HCT116 (cell line): ENCODE results near the gene METTL15. TPM values are rescaled to one million over a fixed set of nuclear protein-coding genes. Genes with fewer than 3 reads are reported as not detected.

Experiments used
- ATAC-seq: fragments of 200-7000 bp; cut with Tn5 transposase; 2 replicates; pipeline ENCODE4 v1.9.1; 2020; ENCODE audit warnings: mild to moderate bottlenecking, moderate library complexity
- BruUV-seq: library from RNA; stranded (reverse); fragments of 400-500 nt; replicated peaks from 2 replicates; lab custom pipeline; 2021; lab: Mats Ljungman, UMichigan
- CTCF ChIA-PET: fragments of 300-600 bp; sonication (Branson Sonifier 250); formaldehyde crosslinking; loops from one replicate; lab custom pipeline; 2021; ENCODE audit warnings: antibody characterized with exemption; lab: Charles Lee
- POLR2A ChIA-PET: fragments of 300-600, 350-600 bp; sonication (Branson Sonifier 250); formaldehyde crosslinking; loops from one replicate; lab custom pipeline; 2021; ENCODE audit warnings: antibody characterized with exemption; lab: Charles Lee
- RAD21 ChIA-PET, 2 experiments: fragments of 300-600 bp; sonication (Branson Sonifier 250); formaldehyde crosslinking; loops; one replicate each; lab custom pipeline; 2023; ENCODE audit warnings: low total read pairs in 2 of 2; ENCODE audit not compliant: uncharacterized antibody in 2 of 2, unreplicated experiment in 2 of 2, low non-redundant PET in 1 of 2; lab: Charles Lee
- DNase-seq: peaks from one replicate; pipeline ENCODE4 v3.0.0-alpha.2; 2010; ENCODE audit warnings: low read depth, low spot score
- H2AFZ ChIP-seq: fragments of 200-600 bp; shearing (Covaris generic), sonication (generic); 2 replicates; pipeline ENCODE4 v1.6.1; 2017; ENCODE audit warnings: low read depth, mixed run types, mixed read lengths, antibody characterized with exemption, low read length; ENCODE audit not compliant: poor library complexity, severe bottlenecking
- H3K27ac ChIP-seq: 2 replicates; pipeline ENCODE4 v1.5.1; 2012; ENCODE audit warnings: low read depth, low read length
- H3K27me3 ChIP-seq: fragments of 200-600 bp; sonication (generic); 2 replicates; pipeline ENCODE4 v1.6.1; 2016; ENCODE audit warnings: mixed run types, low read length, mixed read lengths; ENCODE audit not compliant: insufficient read depth
- H3K36me3 ChIP-seq, 2 experiments: fragments of 200-500 bp in 1 of 2; fragments of 200-600 bp in 1 of 2; sonication (Bioruptor generic) in 1 of 2; sonication (generic) in 1 of 2; 2 replicates each; pipeline versions ENCODE4 v1.5.1 to v1.6.1; 2014 to 2016; ENCODE audit warnings: low read length in 2 of 2, inconsistent platforms in 1 of 2, mixed read lengths in 1 of 2, mixed run types in 1 of 2; ENCODE audit not compliant: insufficient read depth in 2 of 2, control insufficient read depth in 1 of 2
- H3K4me1 ChIP-seq, 2 experiments: fragments of 200-600 bp in 1 of 2; sonication (generic) in 1 of 2; 2 replicates each; pipeline versions ENCODE4 v1.5.1 to v1.6.1; 2012 to 2017; ENCODE audit warnings: low read length in 2 of 2, inconsistent platforms in 1 of 2, mild to moderate bottlenecking in 1 of 2, mixed read lengths in 1 of 2, mixed run types in 1 of 2, moderate library complexity in 1 of 2; ENCODE audit not compliant: insufficient read depth in 2 of 2, control insufficient read depth in 1 of 2
- H3K4me2 ChIP-seq: fragments of 200-600 bp; sonication (generic); 2 replicates; pipeline ENCODE4 v1.6.1; 2017; ENCODE audit warnings: mixed run types, low read length, mixed read lengths
- H3K4me3 ChIP-seq, 2 experiments: fragments of 200-600 bp in 1 of 2; sonication (generic) in 1 of 2; replicated peaks in 1 of 2; 2 replicates each; pipeline ENCODE4 v1.5.1; 2011 to 2016; ENCODE audit warnings: low read length in 2 of 2, control low read depth in 1 of 2, low read depth in 1 of 2, mild to moderate bottlenecking in 1 of 2, mixed read lengths in 1 of 2, mixed run types in 1 of 2
- H3K79me2 ChIP-seq: fragments of 200-600 bp; sonication (generic); 2 replicates; pipeline ENCODE4 v1.6.1; 2017; ENCODE audit warnings: mild to moderate bottlenecking, mixed run types, low read length, moderate library complexity, mixed read lengths; ENCODE audit not compliant: insufficient read depth
- H3K9ac ChIP-seq: fragments of 200-600 bp; sonication (generic); 2 replicates; pipeline ENCODE4 v1.6.1; 2016; ENCODE audit warnings: low read length, mixed read lengths
- H3K9me2 ChIP-seq: fragments of 200-600 bp; sonication (generic), shearing (Covaris generic); 2 replicates; pipeline ENCODE4 v1.6.1; 2017; ENCODE audit warnings: mixed run types, mild to moderate bottlenecking, moderate library complexity; ENCODE audit not compliant: insufficient read depth
- H3K9me3 ChIP-seq, 2 experiments: fragments of 200-500 bp in 1 of 2; fragments of 200-600 bp in 1 of 2; sonication (Bioruptor generic) in 1 of 2; sonication (generic) in 1 of 2; 2 replicates each; pipeline ENCODE4 v1.6.1; 2014 to 2017; ENCODE audit warnings: low read length in 2 of 2, mixed read lengths in 2 of 2, inconsistent platforms in 1 of 2, low read depth in 1 of 2, mild to moderate bottlenecking in 1 of 2, mixed run types in 1 of 2, moderate library complexity in 1 of 2; ENCODE audit not compliant: control insufficient read depth in 1 of 2, insufficient read depth in 1 of 2
- H4K20me1 ChIP-seq: fragments of 200-600 bp; sonication (generic), shearing (Covaris generic); 2 replicates; pipeline ENCODE4 v1.6.1; 2017; ENCODE audit warnings: mixed run types, mild to moderate bottlenecking, moderate library complexity; ENCODE audit not compliant: insufficient read depth
- CBX3 ChIP-seq: IDR thresholded peaks from 2 replicates; pipeline ENCODE4 v1.6.1; 2012; ENCODE audit warnings: low read depth
- CEBPB ChIP-seq: IDR thresholded peaks from 2 replicates; pipeline ENCODE4 v1.6.1; 2012; ENCODE audit warnings: low read depth
- EGR1 ChIP-seq: IDR thresholded peaks from 2 replicates; pipeline ENCODE4 v1.6.1; 2012; ENCODE audit warnings: low read depth
- FOSL1 ChIP-seq: IDR thresholded peaks from 2 replicates; pipeline ENCODE4 v1.6.1; 2012; ENCODE audit warnings: low read depth
- JUND ChIP-seq: IDR thresholded peaks from 2 replicates; pipeline ENCODE4 v1.6.1; 2012
- RAD21 ChIP-seq: IDR thresholded peaks from 2 replicates; pipeline ENCODE4 v1.6.1; 2012; ENCODE audit warnings: low read depth, mild to moderate bottlenecking
- SP1 ChIP-seq: IDR thresholded peaks from 2 replicates; pipeline ENCODE4 v1.6.1; 2012; ENCODE audit warnings: low read depth
- SRF ChIP-seq: IDR thresholded peaks from 2 replicates; pipeline ENCODE4 v1.6.1; 2012; ENCODE audit warnings: low read depth
- intact Hi-C: fragments of 100-400 bp; cut with micrococcal nuclease; formaldehyde crosslinking; loops from 2 replicates; pipeline ENCODE4 v1.10.0; 2022
- total RNA-seq: library from RNA; stranded (reverse); gene quantifications from one replicate; pipeline ENCODE4 v1.2.1, GENCODE V29; 2021; ENCODE audit not compliant: unreplicated experiment
- TF ChIP-seq, protein P1 (sequence below): IDR thresholded peaks from 2 replicates; pipeline ENCODE4 v1.6.1; 2012; ENCODE audit warnings: low read depth
- TF ChIP-seq, protein P2 (sequence below), 3 experiments: fragments of 200-600 bp in 1 of 3; sonication (generic) in 1 of 3; IDR thresholded peaks in 2 of 3; conservative IDR thresholded peaks in 1 of 3; 2 replicates each; pipeline ENCODE4 v1.5.1; 2012 to 2017; ENCODE audit warnings: low read depth in 2 of 3, low read length in 2 of 3, antibody characterized with exemption in 1 of 3, borderline replicate concordance in 1 of 3, control low read depth in 1 of 3, mild to moderate bottlenecking in 1 of 3, mixed read lengths in 1 of 3, mixed run types in 1 of 3, moderate library complexity in 1 of 3; ENCODE audit not compliant: insufficient read depth in 1 of 3
- TF ChIP-seq, protein P3 (sequence below): IDR thresholded peaks from 2 replicates; pipeline ENCODE4 v1.6.1; 2012

METTL15 gene
- total RNA-seq, 1 experiment from 2014 or later = 25.3 TPM

DNA sequence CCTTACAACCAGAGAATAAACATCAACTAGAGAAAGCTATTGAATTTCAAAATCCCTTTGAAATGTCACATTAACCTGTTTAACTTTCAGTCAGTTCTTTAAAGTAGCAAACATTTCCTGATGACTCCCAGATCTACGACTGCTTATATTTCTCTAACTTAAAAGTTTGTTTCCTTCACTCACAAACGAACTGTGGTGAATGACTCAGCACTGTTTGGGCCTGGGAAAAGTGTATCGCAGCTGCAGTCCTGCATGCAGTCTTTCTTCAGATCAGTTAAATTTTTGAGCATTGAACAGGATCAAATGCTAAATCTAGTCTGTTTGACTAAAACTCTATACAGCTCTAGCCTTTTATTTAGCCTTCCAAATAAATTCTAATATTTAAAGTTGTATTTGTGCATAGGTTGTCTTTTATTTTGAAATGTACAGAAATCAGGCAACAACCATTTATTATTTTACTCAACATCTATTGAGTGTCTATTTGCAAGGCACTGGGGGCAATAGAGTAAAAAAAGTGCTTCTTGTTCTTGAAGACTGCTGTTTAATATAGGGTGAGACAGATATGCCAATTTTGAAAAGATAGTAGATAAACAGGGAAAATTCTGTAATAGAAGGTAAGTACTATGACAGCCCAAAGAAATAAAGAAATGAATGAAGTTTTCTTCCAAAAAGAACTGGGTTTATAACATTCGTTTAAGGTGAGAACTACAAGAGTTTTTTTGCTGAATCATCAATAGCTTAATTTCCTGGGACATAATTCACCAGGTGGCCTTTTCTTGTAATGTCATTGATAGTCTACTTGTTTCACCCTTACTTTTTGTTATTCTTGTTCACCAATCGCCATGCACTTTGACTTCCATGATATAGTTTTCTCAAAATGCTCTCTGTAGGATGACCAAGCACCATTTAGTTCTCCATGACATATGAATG, 235.4 kb downstream of the METTL15 start (continued):
- TF ChIP-seq, protein P1, sequence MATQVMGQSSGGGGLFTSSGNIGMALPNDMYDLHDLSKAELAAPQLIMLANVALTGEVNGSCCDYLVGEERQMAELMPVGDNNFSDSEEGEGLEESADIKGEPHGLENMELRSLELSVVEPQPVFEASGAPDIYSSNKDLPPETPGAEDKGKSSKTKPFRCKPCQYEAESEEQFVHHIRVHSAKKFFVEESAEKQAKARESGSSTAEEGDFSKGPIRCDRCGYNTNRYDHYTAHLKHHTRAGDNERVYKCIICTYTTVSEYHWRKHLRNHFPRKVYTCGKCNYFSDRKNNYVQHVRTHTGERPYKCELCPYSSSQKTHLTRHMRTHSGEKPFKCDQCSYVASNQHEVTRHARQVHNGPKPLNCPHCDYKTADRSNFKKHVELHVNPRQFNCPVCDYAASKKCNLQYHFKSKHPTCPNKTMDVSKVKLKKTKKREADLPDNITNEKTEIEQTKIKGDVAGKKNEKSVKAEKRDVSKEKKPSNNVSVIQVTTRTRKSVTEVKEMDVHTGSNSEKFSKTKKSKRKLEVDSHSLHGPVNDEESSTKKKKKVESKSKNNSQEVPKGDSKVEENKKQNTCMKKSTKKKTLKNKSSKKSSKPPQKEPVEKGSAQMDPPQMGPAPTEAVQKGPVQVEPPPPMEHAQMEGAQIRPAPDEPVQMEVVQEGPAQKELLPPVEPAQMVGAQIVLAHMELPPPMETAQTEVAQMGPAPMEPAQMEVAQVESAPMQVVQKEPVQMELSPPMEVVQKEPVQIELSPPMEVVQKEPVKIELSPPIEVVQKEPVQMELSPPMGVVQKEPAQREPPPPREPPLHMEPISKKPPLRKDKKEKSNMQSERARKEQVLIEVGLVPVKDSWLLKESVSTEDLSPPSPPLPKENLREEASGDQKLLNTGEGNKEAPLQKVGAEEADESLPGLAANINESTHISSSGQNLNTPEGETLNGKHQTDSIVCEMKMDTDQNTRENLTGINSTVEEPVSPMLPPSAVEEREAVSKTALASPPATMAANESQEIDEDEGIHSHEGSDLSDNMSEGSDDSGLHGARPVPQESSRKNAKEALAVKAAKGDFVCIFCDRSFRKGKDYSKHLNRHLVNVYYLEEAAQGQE = no peak
- peak; percentile 36; the same call in 1 of the 2 replicates for TF ChIP-seq SP1

DNA sequence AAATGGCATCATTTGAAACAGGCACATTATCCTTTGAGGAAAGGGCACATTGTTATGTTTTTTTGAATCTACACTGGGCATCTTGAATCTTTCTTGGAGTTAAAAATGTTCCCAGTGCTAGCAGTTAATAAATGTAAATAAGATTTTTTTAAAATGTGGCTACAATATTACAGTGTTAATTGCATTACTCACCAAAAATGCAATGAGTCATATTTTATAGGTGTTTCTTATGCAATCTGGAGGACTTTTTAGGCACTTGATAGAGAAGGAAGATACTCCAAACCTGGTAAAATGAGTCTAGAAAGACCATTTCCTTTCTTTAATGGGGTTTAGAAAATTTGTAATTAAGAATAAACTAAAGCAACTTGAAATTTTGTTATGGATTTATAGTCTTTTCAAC, 238.0 kb downstream of the METTL15 start:
- intact Hi-C loops = no loop called here
- no peak for DNase-seq

More for the DNA sequence above, 238.0 kb downstream of the METTL15 start:
- Histone ChIP-seq H3K9me3 (no peaks in the 10 kb centered on the region), H3K4me3 (no peak overlapping the region), H3K27me3 (no peaks in the 10 kb centered on the region), H4K20me1 (no peaks in the 10 kb centered on the region), H3K27ac (no peak overlapping the region; the same call in 1 of the 2 replicates), H3K9ac (no peak overlapping the region), H3K4me1 (peaks cover 28 to 39% of the 10 kb centered on the region in 2 experiments), H3K79me2 (no peaks in the 10 kb centered on the region), H3K36me3 (no peaks in the 10 kb centered on the region), H3K4me2 (peak overlapping the region; percentile 50), H3K9me2 (no peaks in the 10 kb centered on the region), H2AFZ (no peak overlapping the region)
- RAD21 ChIA-PET = no interaction called here
- TF ChIP-seq, protein P1 = no peak
- TF ChIP-seq SP1 (peak; percentile 52), CBX3 (no peak), FOSL1 (peak; percentile 92), JUND (peak; percentile 74), CEBPB (peak; percentile 91), SRF (peak; percentile 47; the same call in 1 of the 2 replicates), EGR1 (no peak), RAD21 (0 out of 2 replicates have a peak, but pooled peaks have one; percentile 3)
- TF ChIP-seq, protein P2, sequence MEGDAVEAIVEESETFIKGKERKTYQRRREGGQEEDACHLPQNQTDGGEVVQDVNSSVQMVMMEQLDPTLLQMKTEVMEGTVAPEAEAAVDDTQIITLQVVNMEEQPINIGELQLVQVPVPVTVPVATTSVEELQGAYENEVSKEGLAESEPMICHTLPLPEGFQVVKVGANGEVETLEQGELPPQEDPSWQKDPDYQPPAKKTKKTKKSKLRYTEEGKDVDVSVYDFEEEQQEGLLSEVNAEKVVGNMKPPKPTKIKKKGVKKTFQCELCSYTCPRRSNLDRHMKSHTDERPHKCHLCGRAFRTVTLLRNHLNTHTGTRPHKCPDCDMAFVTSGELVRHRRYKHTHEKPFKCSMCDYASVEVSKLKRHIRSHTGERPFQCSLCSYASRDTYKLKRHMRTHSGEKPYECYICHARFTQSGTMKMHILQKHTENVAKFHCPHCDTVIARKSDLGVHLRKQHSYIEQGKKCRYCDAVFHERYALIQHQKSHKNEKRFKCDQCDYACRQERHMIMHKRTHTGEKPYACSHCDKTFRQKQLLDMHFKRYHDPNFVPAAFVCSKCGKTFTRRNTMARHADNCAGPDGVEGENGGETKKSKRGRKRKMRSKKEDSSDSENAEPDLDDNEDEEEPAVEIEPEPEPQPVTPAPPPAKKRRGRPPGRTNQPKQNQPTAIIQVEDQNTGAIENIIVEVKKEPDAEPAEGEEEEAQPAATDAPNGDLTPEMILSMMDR (IDR thresholded peaks at IDR 0.05 in 2 of 3, conservative IDR thresholded peaks at IDR 0.05 in 1 of 3; ENCODE audit: borderline replicate concordance in 1 of 3, insufficient read depth in 1 of 3, low read depth in 2 of 3, low read length in 2 of 3) = no peak
- TF ChIP-seq, protein P3, sequence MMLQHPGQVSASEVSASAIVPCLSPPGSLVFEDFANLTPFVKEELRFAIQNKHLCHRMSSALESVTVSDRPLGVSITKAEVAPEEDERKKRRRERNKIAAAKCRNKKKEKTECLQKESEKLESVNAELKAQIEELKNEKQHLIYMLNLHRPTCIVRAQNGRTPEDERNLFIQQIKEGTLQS = no peak
- POLR2A ChIA-PET = no interaction called here
- CTCF ChIA-PET = no interaction called here
- ATAC-seq = peak; percentile 51; the same call in 1 of the 2 replicates
- BruUV-seq = no TSS peak
